Stimulated activated CD4-positive, alpha-beta T cell treated with anti-CD3 and anti-CD28 coated beads, Interleukin-12 subunit alpha, Interleukin-12 subunit beta, amount 100 ng/mL, for 24 hours (primary cell): Measurements from ENCODE around the gene SERPINB5.

Experiments used
- DNase-seq, 2 experiments: peaks; one replicate each; pipeline ENCODE4 v3.0.0-alpha.2; 2020; ENCODE audit warnings: low read depth in 2 of 2

SERPINB5 gene

DNA sequence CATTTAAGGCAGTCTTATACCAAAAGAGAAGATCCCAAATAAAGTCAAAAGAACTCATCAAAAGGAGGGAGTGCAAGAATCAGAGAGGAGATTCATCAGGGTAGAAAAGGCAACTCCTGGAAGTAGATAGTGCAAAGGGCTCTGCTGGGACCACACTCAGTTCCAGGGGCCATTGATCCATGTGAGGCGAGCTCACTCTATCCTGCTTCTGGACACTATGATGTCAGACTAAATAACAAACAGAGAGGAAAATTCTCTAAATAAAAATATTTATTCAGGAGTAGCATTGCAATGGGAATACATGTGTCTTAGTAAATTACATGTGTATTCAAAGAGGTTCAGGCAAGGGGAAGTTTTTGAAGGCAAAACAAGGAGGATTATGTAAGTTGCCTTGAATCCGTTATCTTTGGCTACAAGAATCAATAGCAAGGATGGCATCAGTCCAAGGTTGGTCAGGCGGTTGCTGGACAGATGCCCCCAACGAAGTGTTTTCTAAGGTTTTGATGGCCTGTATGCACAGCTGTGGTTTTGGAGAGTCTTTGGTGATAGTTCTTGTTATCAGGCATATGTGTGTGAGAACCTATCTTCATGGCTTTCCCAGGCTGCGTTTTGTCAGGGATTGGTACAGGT, 52.2 kb downstream of the SERPINB5 start:
- no peak for DNase-seq

DNA sequence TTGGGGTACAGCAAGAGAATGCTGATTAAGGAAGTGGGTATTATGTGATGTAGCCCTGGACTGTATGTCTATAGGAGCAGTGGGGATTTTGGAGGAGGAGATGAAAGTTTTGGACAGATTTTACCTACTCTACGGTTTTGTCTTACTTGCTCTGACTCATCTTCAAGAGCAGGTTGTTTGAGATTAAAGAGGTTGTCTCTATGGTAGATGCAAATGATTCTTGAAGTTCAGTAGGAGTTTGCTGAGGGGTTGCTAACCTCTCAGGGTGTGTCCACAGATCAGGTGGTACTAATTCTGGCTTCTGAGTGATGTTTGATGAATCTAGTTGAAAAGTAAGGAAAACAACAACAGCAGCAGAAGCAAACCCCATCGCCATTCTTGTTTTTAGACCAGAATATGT, 55.7 kb downstream of the SERPINB5 start:
- no peak for DNase-seq

DNA sequence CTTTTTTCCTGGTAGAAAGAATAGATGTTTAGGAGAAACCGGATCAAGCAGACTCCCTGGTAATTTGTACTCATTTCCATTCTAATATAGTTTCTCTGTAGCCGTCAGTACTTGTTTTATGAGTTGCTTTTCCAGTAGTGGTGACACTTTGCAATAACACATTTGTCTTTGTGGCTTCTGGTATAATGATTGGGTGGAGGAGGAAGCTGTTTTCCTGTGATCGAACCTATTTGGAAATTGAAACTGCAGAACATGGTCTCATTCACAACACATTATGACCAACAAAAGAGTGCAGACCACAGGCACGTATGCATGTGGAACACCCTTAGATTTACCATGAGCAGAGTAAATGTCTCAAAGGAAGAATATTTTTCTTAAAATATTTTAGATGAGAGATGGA, 57.9 kb downstream of the SERPINB5 start:
- no peak for DNase-seq

DNA sequence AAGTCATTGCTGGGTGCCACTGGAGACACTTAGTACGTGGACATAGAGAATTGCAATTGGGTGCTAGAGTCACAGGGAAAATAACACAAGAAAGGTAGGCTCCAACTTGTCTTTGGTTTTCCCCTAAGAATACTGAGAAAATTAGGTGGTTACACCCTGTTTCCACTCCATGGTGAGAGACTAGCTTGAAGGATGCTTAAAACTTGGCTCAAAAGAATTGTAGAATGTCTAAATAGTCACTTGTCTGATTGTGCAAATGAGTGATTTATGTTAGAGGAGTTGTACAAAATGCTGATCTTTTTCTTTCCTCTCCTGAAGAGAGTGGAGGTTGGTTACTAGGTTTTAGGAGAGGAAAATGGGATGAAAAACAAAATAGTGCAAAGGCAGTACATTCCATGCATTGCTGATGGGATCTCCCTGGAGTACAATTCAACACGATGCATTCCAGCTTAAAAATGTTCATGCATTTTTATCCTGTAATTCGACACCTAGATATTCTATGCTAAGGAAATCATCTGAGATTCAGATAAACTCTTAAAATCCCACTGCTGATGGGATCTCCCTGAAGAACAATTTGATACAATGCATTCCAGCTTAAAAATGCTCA, 63.2 kb downstream of the SERPINB5 start:
- DNase-seq, result no peak

DNA sequence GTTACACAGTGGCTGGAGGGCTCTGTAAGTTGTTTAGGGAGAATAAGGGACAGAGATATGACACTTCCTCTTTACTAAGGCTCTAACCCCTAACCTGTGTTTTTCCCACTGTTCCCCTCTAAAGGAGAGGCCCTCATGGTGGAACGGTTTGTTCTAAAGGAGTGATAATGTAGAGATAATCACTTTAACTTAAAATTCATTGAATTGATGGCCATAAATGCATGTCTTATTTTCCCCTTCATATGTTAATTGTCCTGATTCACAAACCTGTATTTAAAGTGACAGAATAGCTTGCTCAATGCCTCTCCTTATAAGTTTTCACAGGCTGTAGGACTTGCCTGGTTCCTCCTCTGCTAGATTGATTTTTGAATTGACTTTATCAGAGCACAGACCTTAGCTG, 65.3 kb downstream of the SERPINB5 start, which contains the start of gene SERPINB12:
SERPINB12 (plus strand) TSS at position 301 of the 400 bp plus-strand sequence. CDS start 13,791 bp downstream, outside the sequence.
- DNase-seq, result no peak

DNA sequence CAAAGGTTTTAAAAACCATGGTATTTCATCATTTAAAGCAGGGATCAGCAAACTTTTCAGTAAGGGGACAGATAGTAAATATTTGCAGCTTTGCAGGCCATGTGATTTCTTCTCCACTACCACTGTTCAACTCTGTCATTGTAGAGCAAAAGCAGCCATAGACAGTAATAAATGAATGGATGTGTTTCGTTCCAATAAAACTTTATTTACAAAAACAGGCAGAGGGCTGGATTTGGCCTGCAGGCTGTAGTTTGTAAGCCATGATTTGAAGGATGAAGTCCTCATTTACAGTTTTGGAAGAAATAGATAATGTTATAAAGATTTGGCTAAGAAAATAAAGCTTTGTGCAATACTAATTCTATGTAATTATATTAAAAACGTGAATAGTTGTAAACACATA, 67.3 kb downstream of the SERPINB5 start:
- DNase-seq, result no peak

DNA sequence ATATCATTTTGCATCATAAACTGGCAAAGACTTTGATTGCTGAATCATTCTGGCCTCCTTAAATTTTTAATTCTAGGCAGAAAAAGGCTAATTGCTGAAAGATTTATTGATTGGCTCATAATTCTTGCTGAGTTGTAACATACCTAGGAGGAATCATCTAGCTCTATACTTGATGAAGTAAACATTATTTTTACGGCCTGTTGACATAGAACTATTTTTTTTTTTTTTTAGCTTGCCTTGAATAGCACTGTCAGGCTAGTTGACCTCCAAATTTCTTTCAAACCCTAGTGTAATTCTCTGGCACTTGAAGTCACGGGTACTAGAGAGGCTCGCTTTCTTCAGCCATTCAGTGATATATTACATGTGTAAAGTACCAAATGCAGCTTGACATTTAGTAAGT, 68.2 kb downstream of the SERPINB5 start:
- no peak for DNase-seq

DNA sequence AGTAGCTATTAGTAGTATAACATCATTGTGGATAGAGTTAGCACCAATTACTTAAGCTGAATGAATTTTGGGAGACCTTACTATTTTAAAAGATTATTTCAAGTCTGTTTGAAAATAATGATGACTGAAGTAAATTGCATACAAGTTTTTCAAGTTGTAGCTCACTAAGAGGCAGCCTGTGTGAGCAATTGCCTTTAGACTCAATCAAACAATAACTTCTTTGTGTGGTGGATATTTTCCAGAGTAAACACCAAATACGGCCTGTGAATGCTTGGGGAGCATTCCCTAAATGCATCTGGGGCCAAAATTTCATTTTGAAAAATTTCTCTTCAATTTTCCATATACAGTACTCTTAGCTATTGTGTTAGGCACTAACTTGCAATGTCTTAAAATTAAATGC, 73.3 kb downstream of the SERPINB5 start:
- DNase-seq, result no peak

DNA sequence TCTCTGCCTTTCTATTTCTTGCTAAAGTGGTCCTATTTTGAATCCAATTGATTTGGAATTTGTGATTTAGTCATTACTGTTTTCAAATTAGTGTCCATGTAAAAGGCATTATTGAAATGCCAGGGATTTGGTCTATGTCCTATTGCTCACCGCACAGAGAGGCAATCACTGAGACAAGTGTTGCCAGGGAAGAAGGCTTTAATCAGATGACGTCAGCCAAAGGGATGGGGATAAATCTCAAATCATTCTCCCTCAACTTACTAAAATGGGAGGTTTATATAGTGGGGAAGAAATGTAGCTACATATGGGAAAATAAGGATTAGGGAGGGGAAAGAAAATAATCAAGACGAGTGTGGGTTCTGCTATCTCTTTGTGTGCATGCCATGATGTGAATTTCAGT, 75.0 kb downstream of the SERPINB5 start:
- no peak for DNase-seq

DNA sequence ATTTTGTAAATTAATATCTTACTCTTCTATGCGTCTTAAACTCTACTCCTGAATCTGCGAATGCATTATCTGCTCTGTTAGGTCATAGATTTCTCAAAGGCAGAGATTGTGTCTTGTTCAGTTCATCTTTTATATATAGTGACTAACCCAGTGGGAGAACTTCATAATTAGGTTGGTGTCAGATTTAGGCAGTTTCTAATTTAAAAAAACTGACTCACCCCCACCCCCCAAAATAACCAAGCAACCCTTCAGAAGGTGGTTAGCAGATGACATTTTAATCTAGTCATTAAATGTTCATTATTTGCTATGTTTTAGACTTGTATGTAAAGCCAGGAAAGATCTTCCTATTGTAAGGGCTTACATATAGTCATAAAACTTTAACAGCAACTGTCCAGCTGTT, 75.8 kb downstream of the SERPINB5 start:
- DNase-seq, result no peak

DNA sequence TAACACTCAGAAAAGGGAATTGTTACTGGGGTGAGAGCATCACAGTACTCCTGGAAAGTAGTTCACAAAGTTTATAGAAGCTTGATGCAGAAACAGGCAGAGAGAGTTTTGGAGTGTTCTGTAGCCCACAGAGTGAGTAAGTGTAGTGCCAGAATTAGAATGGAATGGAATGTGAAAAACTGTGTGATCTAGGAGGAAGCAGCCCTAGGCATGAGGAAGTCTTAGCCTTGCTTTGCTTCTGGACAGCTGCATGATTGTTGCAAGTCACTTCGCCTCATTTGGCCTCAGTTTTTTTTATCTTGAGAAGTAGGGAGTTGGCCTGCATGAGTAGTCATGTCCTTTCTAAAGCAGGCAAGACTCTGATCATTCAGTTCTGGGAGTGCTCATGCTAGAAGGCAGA, 76.3 kb downstream of the SERPINB5 start:
- no peak for DNase-seq
